H9 (cell line): ENCODE measurements around the gene PPP2R2B. TPM values are rescaled to one million over a fixed set of nuclear protein-coding genes. Genes with fewer than 3 reads are reported as not detected.

Source experiments
- DNase-seq: peaks from one replicate; pipeline ENCODE4 v3.0.0-alpha.2; 2017
- H2AFZ ChIP-seq: one replicate; pipeline ENCODE4 v1.6.1; 2013; ENCODE audit warnings: mild to moderate bottlenecking, low read length, control low read depth, moderate library complexity
- H2AK5ac ChIP-seq: 2 replicates; pipeline ENCODE4 v1.6.1; 2013; ENCODE audit warnings: low read length, control low read depth, mixed read lengths; ENCODE audit not compliant: insufficient read length
- H2BK120ac ChIP-seq: one replicate; pipeline ENCODE4 v1.6.1; 2013; ENCODE audit warnings: low read depth, mild to moderate bottlenecking, low read length, control low read depth, inconsistent platforms; ENCODE audit not compliant: poor library complexity, severe bottlenecking
- H2BK12ac ChIP-seq: 2 replicates; pipeline ENCODE4 v1.6.1; 2013; ENCODE audit warnings: low read length, control low read depth, mixed read lengths, low read depth; ENCODE audit not compliant: insufficient read length
- H2BK15ac ChIP-seq: 2 replicates; pipeline ENCODE4 v1.6.1; 2013; ENCODE audit warnings: low read depth, low read length, control low read depth
- H2BK20ac ChIP-seq: one replicate; pipeline ENCODE4 v1.6.1; 2013; ENCODE audit warnings: low read depth, mild to moderate bottlenecking, low read length, control low read depth, inconsistent platforms; ENCODE audit not compliant: poor library complexity, severe bottlenecking
- H2BK5ac ChIP-seq: 2 replicates; pipeline ENCODE4 v1.6.1; 2013; ENCODE audit warnings: low read length, control low read depth, mixed read lengths; ENCODE audit not compliant: insufficient read length
- H3K14ac ChIP-seq: 2 replicates; pipeline ENCODE4 v1.6.1; 2013; ENCODE audit warnings: low read length, control low read depth; ENCODE audit not compliant: insufficient read depth
- H3K18ac ChIP-seq: 2 replicates; pipeline ENCODE4 v1.6.1; 2013; ENCODE audit warnings: low read depth, mild to moderate bottlenecking, mixed read lengths, low read length, control low read depth; ENCODE audit not compliant: insufficient read length
- H3K23ac ChIP-seq: 2 replicates; pipeline ENCODE4 v1.6.1; 2013; ENCODE audit warnings: low read length, control low read depth, mixed read lengths, low read depth; ENCODE audit not compliant: insufficient read length
- H3K23me2 ChIP-seq: 2 replicates; pipeline ENCODE4 v1.6.1; 2013; ENCODE audit warnings: low read depth, mild to moderate bottlenecking, mixed read lengths, low read length, control low read depth; ENCODE audit not compliant: insufficient read length, poor library complexity, severe bottlenecking
- H3K27ac ChIP-seq: 2 replicates; pipeline ENCODE4 v1.5.1; 2013; ENCODE audit warnings: low read length, control low read depth, mixed read lengths, low read depth; ENCODE audit not compliant: insufficient read length
- H3K27me3 ChIP-seq: 2 replicates; pipeline ENCODE4 v1.6.1; 2013; ENCODE audit warnings: low read length, control low read depth, inconsistent platforms; ENCODE audit not compliant: insufficient read depth
- H3K4ac ChIP-seq: 2 replicates; pipeline ENCODE4 v1.6.1; 2013; ENCODE audit warnings: low read depth, mild to moderate bottlenecking, control low read depth, inconsistent platforms, low read length, moderate library complexity
- H3K4me1 ChIP-seq: 2 replicates; pipeline ENCODE4 v1.6.1; 2013; ENCODE audit warnings: low read length, control low read depth, inconsistent platforms; ENCODE audit not compliant: insufficient read depth
- H3K4me2 ChIP-seq: 2 replicates; pipeline ENCODE4 v1.6.1; 2013; ENCODE audit warnings: low read length, control low read depth, mixed read lengths; ENCODE audit not compliant: insufficient read length, insufficient read depth
- H3K56ac ChIP-seq: 2 replicates; pipeline ENCODE4 v1.6.1; 2013; ENCODE audit warnings: low read depth, mild to moderate bottlenecking, mixed read lengths, low read length, control low read depth; ENCODE audit not compliant: insufficient read length
- H3K79me1 ChIP-seq: 2 replicates; pipeline ENCODE4 v1.6.1; 2013; ENCODE audit warnings: low read depth, mild to moderate bottlenecking, moderate library complexity, low read length, control low read depth, inconsistent platforms; ENCODE audit not compliant: insufficient read depth, poor library complexity, severe bottlenecking
- H3K79me2 ChIP-seq: 2 replicates; pipeline ENCODE4 v1.6.1; 2013; ENCODE audit warnings: low read length, control low read depth, inconsistent platforms; ENCODE audit not compliant: insufficient read depth
- H3K9ac ChIP-seq: 2 replicates; pipeline ENCODE4 v1.6.1; 2013; ENCODE audit warnings: low read length, control low read depth, mixed read lengths; ENCODE audit not compliant: insufficient read length; ENCODE audit errors: extremely low read depth
- H3K9me3 ChIP-seq: one replicate; pipeline ENCODE4 v1.6.1; 2013; ENCODE audit warnings: low read depth, low read length, inconsistent platforms; ENCODE audit not compliant: control insufficient read depth
- H3T11ph ChIP-seq: one replicate; pipeline ENCODE4 v1.6.1; 2013; ENCODE audit warnings: mild to moderate bottlenecking, low read length, control low read depth, inconsistent platforms
- H4K20me1 ChIP-seq: one replicate; pipeline ENCODE4 v1.6.1; 2013; ENCODE audit not compliant: control insufficient read depth, insufficient read length, insufficient read depth
- H4K5ac ChIP-seq: 2 replicates; pipeline ENCODE4 v1.6.1; 2013; ENCODE audit warnings: low read depth, mild to moderate bottlenecking, mixed read lengths, low read length, control low read depth; ENCODE audit not compliant: insufficient read length
- H4K8ac ChIP-seq: replicated peaks from 2 replicates; pipeline ENCODE4 v1.6.1; 2013; ENCODE audit warnings: low read length, control low read depth, mixed read lengths, low read depth; ENCODE audit not compliant: insufficient read length
- H4K91ac ChIP-seq: 2 replicates; pipeline ENCODE4 v1.6.1; 2013; ENCODE audit warnings: low read depth, mild to moderate bottlenecking, moderate library complexity, mixed read lengths, low read length, control low read depth; ENCODE audit not compliant: insufficient read length
- H3K27ac Mint-ChIP-seq, 3 experiments: 2 replicates in 2 of 3; 3 replicates in 1 of 3; pipeline ENCODE4 v1.8.0; 2020 to 2021; ENCODE audit warnings: mixed read lengths in 3 of 3, mild to moderate bottlenecking in 1 of 3, moderate library complexity in 1 of 3
- H3K27me3 Mint-ChIP-seq: 2 replicates; pipeline ENCODE4 v1.8.0; 2021; ENCODE audit warnings: low read depth, mild to moderate bottlenecking, moderate library complexity, mixed read lengths
- H3K36me3 Mint-ChIP-seq, 3 experiments: 2 replicates in 2 of 3; 3 replicates in 1 of 3; pipeline ENCODE4 v1.8.0; 2020 to 2021; ENCODE audit warnings: low read depth in 3 of 3, mixed read lengths in 3 of 3; ENCODE audit not compliant: insufficient read depth in 1 of 3
- H3K4me1 Mint-ChIP-seq, 2 experiments: 2 replicates each; pipeline ENCODE4 v1.8.0; 2020; ENCODE audit warnings: mixed read lengths in 2 of 2
- H3K4me3 Mint-ChIP-seq, 2 experiments: 2 replicates in 1 of 2; 3 replicates in 1 of 2; pipeline ENCODE4 v1.8.0; 2020 to 2021; ENCODE audit warnings: mild to moderate bottlenecking in 2 of 2, mixed read lengths in 2 of 2, moderate library complexity in 1 of 2
- H3K9me3 Mint-ChIP-seq, 2 experiments: 2 replicates in 1 of 2; 3 replicates in 1 of 2; pipeline ENCODE4 v1.8.0; 2020; ENCODE audit warnings: mild to moderate bottlenecking in 2 of 2, mixed read lengths in 2 of 2, moderate library complexity in 1 of 2
- WGBS: extraction: QIAGEN DNeasy Blood & Tissue Kit; methylation state at CpG from one replicate; pipeline ENCODE4 v1.1.7; 2013; ENCODE audit warnings: missing lambda C conversion rate, low lambda C conversion rate, mixed read lengths; ENCODE audit not compliant: insufficient read length; ENCODE audit errors: extremely low coverage; 5-methylcytosine and 5-hydroxymethylcytosine counted together
- total RNA-seq: library from RNA; stranded (reverse); gene quantifications from 2 replicates; pipeline ENCODE4 v1.2.1, GENCODE V29; 2021
- TF ChIP-seq, protein P1 (sequence below): fragments of 200-600 bp; sonication (generic); conservative IDR thresholded peaks from 3 replicates; pipeline ENCODE4 v1.8.0; 2021; ENCODE audit warnings: antibody characterized with exemption, mild to moderate bottlenecking

Gene PPP2R2B
- total RNA-seq, 1 experiment from 2014 or later, result 14.3 TPM

GRCh38 chr5:146848133-146848532 lies 30.4 kb downstream of the PPP2R2B start:
- Histone ChIP-seq H2AFZ (no peak overlapping the region), H3K14ac (no peak overlapping the region), H2BK120ac (no peak overlapping the region), H3K9me3 (no peaks in the 10 kb centered on the region), H4K5ac (no peak overlapping the region), H3K18ac (no peak overlapping the region), H3K27ac (no peak overlapping the region), H2BK15ac (no peak overlapping the region), H3K4me1 (no peaks in the 10 kb centered on the region), H3T11ph (no peak overlapping the region), H3K9ac (no peak overlapping the region), H2BK20ac (no peak overlapping the region), H2AK5ac (no peak overlapping the region), H2BK12ac (no peak overlapping the region), H4K91ac (no peak overlapping the region), H3K79me1 (no peaks in the 10 kb centered on the region), H3K23ac (no peak overlapping the region), H3K27me3 (no peaks in the 10 kb centered on the region), H3K4me2 (no peak overlapping the region), H4K8ac (no peak overlapping the region), H2BK5ac (no peak overlapping the region), H3K23me2 (no peaks in the 10 kb centered on the region), H3K56ac (no peak overlapping the region), H3K4ac (no peak overlapping the region), H4K20me1 (no peaks in the 10 kb centered on the region), H3K79me2 (no peaks in the 10 kb centered on the region)
- DNase-seq, result no peak
- TF ChIP-seq, protein P1, sequence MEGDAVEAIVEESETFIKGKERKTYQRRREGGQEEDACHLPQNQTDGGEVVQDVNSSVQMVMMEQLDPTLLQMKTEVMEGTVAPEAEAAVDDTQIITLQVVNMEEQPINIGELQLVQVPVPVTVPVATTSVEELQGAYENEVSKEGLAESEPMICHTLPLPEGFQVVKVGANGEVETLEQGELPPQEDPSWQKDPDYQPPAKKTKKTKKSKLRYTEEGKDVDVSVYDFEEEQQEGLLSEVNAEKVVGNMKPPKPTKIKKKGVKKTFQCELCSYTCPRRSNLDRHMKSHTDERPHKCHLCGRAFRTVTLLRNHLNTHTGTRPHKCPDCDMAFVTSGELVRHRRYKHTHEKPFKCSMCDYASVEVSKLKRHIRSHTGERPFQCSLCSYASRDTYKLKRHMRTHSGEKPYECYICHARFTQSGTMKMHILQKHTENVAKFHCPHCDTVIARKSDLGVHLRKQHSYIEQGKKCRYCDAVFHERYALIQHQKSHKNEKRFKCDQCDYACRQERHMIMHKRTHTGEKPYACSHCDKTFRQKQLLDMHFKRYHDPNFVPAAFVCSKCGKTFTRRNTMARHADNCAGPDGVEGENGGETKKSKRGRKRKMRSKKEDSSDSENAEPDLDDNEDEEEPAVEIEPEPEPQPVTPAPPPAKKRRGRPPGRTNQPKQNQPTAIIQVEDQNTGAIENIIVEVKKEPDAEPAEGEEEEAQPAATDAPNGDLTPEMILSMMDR, result no peak
- no CpG with 5 or more reads among the region's 1 CpG for WGBS
- Mint-ChIP-seq H3K9me3 (no peaks in the 10 kb centered on the region), H3K36me3 (peaks cover 0 to 4% (median 1%) of the 10 kb centered on the region in 3 experiments; a peak in 2 of 7 replicates), H3K27ac (no peak overlapping the region), H3K4me1 (peaks cover 22 to 24% of the 10 kb centered on the region in 2 experiments), H3K4me3 (no peak overlapping the region), H3K27me3 (no peaks in the 10 kb centered on the region)
